ENCODE measurements around the gene AGRN. TPM values are rescaled to one million over a fixed set of nuclear protein-coding genes. Genes with fewer than 3 reads are reported as not detected.
"Not testable (repeated sequence)": the region's sequence is repeated elsewhere in the genome, so short reads cannot be mapped to it uniquely, and the experiment has no call there.

The AGRN gene
- polyA plus RNA-seq, 3 donors: 188 to 295 (median 282) TPM

DNA sequence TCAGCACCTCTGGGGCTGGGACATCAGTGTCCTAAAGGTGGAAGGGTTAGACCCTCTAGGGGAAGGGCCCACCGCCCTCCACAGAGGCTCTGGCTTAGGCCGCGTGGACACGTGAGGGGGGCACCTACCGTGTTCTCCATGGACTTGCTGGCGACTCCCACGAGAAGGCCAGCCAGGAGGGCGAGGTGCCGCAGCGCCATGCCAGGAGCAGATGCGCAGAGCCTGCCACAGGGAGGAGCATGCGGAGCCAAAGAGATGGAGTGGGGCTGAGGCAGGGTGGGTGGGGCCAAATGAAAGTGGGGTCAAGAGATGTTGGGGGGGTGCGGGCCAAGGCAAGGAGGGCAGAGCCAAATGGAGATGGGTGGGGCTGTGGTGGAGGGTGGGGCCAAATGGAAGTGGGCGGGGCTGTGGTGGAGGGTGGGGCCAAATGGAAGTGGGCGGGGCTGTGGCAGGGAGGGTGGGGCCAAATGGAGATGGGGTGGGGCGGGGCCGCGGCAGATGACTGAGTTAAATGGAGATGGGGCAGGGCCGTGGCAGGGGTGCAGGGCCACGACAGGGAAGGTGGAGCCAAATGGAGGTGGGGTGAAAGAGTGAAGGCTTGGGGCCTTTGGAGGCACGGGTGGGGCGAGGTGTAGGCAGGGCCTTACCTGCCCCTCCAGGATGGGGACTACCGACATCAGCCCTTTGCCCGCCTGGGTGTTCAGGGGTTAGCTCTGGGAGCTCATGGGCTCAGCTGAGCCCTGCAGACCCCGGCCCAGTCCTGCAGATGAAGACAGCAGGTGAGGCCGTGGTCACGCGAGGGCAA is 71.6 kb downstream of the AGRN start:
- no peak for DNase-seq (ENCODE audit: extremely low read depth in 1 of 11, low read depth in 9 of 11, low spot score in 4 of 11)

DNA sequence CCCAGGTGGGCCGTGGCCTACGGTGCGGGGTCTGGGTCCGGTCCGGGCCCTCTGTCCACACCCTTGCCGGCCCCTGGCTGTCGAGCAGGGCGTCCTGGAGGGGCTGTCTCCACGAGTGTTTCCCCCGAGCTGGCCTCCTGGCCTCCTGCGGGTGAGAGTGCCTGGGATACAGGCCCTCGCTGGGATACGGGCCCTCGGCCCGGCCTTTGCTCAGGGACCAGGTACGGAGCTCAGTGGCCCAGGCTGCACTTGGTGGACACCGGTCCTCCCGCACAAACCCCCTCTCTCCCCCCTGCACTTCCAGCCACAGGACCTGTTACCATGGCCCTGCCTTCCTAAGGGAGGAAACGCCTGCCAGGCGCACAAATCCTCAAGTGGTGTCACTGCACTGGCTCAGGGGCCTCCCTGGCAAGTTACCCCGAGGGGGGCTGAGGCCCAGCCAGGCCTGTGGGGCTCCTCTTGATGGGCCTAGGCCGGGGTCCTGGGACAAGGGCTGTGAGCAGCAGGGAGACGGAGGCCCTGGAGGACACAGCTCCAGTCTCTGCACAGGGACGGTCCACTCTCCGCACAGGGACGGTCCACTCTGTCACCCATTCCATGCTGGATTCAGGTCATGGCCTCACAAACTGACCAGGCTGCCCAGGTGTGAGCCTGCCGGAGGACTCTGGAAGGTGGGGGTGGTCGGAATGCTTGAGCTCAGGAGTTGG is 72.4 kb downstream of the AGRN start:
- DNase-seq (ENCODE audit: extremely low read depth in 1 of 11, low read depth in 9 of 11, low spot score in 4 of 11): no peak

DNA sequence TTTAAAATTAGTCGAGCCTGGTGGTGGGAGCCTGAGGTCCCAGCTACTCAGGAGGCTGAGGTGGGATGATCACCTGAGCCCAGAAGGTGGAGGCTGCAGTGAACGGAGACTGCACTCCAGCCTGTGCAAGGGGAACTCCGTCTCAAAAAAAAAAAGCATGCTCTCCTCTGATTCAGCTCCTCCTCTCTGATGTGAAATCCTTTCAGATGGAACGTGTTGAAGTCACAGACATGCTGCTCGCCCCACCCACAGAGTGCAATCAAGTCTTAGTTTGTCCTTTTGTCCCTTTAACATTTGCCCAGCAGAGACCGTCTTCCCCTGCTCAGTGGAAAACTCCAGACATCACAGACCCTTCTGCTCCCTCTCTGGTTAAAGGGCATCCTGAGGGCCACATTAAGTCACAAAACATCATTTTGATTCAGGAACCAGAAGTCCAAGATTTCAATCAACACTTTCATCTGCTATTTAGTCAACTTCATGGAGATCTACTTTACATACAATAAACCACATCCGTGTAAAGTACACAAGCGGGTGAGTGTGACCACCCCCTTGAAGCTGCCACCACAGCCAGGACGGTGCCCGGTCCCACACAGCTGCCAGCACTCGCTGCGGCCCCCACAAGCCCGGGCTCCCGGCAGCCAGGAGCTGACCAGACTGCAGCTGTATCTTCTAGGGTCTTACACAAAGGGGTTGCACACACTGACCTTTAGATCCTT is 73.1 kb downstream of the AGRN start:
- DNase-seq (ENCODE audit: extremely low read depth in 1 of 11, low read depth in 9 of 11, low spot score in 4 of 11): no peak

DNA sequence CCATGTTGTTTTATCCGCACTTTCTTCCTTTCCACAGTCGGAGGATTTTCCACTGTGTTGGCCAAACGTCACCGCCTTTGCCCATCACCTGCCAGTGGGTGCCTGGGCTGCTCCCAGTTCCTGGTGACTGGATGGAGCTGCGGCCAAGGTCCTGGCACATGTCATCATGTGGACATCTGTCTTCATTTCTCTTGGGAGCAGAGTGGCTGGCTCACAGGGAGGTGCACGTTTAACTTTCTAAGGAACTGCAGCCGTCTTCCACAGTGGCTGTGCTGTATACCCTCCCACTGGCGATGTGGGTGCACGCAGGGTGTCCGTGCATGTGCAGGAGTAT is 73.7 kb downstream of the AGRN start:
- no peak for DNase-seq (ENCODE audit: extremely low read depth in 1 of 11, low read depth in 9 of 11, low spot score in 4 of 11)

DNA sequence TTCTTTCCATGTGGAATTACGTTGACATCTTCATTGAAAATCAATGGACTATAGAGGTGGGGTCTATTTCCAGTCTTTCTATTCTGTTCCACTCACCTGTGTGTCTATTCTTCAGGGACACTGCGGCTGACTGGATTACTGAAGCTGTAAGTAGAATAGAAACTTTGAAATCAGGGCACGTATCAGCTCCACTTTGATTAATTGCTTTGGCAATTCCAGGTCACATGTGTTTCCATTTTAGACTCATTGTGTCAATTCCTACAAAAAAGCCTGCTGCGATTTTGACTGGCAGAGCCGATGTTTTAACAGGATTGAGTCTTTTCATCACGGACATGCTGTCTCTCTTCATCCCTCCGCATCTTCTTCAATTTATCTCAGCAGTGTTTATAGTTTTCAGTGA is 75.1 kb downstream of the AGRN start:
- no peak for DNase-seq (ENCODE audit: extremely low read depth in 1 of 11, low read depth in 9 of 11, low spot score in 4 of 11)

DNA sequence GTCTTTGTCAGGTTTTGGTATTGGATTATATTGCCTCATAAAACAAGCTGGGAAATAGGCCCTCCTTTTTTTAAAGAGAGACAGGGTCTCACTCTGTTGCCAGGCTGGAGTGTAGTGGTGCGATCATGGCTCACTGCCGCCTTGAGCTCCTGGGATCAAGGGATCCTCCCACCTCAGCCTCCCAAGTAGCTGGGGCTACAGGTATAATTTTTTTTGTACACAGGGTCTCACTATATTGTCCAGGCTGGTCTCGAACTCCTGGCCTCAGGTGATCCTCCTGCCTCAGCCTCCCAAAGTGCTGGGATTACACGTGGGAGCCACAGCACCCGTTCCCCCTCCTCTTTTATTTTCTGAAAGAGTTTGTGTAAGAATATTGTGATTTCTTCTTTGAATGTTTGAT is 76.2 kb downstream of the AGRN start:
- DNase-seq (ENCODE audit: extremely low read depth in 1 of 11, low read depth in 9 of 11, low spot score in 4 of 11): not testable (repeated sequence)

DNA sequence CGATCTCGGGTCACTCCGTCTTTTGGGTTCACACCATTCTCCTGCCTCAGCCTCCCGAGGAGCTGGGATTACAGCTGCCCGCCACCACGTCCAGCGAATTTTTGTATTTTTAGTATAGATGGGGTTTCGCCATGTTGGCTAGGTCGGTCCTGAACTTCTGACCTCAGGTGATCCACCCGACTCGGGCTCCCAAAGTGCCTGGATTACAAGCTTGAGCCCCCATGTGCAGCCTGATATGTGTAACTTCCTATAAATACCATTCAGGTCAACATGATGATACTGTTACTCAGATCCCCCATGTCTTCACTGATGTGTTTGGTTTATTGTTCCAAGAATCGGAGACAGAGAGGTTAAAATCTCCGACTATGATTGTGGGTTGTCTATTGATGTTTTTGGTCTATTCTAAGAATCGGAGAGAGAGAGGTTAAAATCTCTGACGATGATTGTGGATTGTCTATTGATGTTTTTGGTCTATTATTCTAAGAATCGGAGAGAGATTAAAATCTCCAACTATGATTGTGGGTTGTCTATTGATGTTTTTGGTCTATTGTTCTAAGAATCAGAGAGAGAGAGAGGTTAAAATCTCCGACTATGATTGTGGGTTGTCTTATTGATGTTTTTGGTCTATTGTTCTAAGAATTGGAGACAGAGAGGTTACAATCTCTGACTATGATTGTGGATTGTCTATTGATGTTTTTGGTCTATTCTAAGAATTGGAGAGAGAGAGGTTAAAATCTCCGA is 78.9 kb downstream of the AGRN start:
- DNase-seq (ENCODE audit: extremely low read depth in 1 of 11, low read depth in 9 of 11, low spot score in 4 of 11): no peak

DNA sequence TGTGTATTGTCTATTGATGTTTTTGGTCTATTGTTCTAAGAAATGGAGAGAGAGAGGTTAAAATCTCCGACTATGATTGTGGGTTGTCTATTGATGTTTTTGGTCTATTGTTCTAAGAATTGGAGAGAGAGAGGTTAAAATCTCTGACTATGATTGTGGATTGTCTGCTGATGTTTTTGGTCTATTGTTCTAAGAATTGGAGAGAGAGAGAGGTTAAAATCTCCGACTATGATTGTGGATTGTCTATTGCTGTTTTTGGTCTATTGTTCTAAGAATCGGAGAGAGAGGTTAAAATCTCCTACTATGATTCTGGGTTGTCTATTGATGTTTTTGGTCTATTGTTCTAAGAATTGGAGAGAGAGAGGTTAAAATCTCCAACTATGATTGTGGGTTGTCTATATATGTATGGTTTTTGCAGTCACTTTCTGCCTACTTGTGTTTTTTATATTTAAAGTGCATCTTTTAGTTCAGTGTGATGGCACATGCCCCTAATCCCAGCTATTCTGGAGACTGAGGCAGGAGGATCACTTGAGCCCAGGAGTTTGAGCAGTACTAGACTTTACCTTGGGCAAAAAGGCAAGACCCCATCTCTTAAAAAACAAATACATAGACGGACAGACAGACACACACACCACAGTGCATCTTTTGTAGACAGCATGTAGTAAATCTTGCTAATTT is 79.7 kb downstream of the AGRN start:
- DNase-seq (ENCODE audit: extremely low read depth in 1 of 11, low read depth in 9 of 11, low spot score in 4 of 11): no peak

DNA sequence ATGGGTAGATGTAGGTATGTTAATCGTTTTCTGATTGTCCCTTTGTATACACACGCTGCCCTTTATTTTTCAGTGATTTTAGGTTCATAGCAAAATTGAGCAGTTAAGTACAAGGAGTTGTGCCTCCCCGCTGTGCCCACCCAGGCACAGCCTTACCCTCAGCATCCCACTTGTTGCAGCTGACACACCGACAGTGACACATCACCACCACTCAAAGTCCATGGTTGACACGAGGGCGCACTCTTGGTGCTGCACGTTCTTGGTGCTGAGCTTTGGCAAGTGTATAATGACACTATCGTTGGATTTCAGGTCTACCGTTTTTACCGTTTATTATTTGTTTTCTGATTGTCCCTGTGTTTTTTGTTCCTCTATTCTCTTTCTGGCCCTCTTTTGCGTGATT is 80.4 kb downstream of the AGRN start:
- no peak for DNase-seq (ENCODE audit: extremely low read depth in 1 of 11, low read depth in 9 of 11, low spot score in 4 of 11)

DNA sequence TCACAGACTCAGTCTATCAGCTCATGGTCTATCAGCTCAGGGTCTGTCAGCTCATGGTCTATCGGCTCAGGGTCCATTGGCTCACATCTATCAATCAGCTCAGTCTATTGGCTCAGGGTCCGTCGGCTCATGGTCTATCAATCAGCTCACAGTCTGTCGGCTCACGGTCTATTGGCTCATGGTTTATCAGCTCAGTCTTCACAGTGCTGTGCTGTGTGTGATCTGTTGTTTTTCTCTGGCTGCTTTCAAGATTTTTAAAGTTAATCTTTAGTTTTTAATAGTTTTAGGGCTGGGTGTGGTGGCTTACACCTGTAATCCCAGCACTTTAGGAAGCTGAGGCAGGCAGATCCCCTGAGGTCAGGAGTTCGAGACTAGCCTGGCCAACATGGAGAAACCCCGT is 81.6 kb downstream of the AGRN start:
- DNase-seq (ENCODE audit: extremely low read depth in 1 of 11, low read depth in 9 of 11, low spot score in 4 of 11): no peak

DNA sequence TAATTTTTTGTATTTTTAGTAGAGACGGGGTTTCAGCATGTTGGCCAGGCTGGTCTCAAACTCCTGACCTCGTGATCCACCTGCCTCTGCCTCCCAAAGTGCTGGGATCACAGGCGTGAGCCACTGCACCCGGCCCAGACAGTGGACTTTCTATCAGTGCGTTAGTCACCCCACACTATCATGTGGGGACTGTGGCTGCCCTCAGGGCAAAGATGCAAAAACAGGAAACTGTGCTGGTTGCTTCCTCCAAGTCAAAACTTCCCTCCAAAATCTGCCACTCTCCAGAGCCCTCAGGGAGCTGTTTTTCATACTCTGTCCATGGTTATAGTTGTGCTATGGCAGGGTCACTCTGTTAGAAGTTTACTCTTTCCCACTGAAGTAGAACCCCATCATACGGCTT is 84.2 kb downstream of the AGRN start:
- DNase-seq (ENCODE audit: extremely low read depth in 1 of 11, low read depth in 9 of 11, low spot score in 4 of 11): not testable (repeated sequence)

Other genes with a start within 250 kb of the AGRN start
- gene SAMD11, start 96.2 kb upstream of the AGRN start, polyA plus RNA-seq (ENCODE audit: insufficient read length in 3 of 3): 10 to 100 TPM; 38.2 to 87.0 (median 80.7) TPM
- gene NOC2L, start 60.9 kb upstream of the AGRN start, polyA plus RNA-seq (ENCODE audit: insufficient read length in 3 of 3): 10 to 100 TPM; 52.0 to 64.3 (median 64.2) TPM
- 10 to 100 TPM in 2 of 3 donors, 1 to 10 TPM in 1; 7.7 to 14.0 (median 13.6) TPM for gene KLHL17, start 59.5 kb upstream of the AGRN start, polyA plus RNA-seq (ENCODE audit: insufficient read length in 3 of 3)
- gene PLEKHN1, start 53.6 kb upstream of the AGRN start, polyA plus RNA-seq (ENCODE audit: insufficient read length in 3 of 3): under 1 TPM; 0.20 to 0.47 (median 0.40) TPM
- gene PERM1, start 38.0 kb upstream of the AGRN start, polyA plus RNA-seq (ENCODE audit: insufficient read length in 3 of 3): under 1 TPM in 2 of 3 donors, not detected in 1; 0.13 to 0.14 TPM
- 10 to 100 TPM; 17.3 to 50.1 (median 39.7) TPM for gene HES4, start 20.0 kb upstream of the AGRN start, polyA plus RNA-seq (ENCODE audit: insufficient read length in 3 of 3)
- gene ISG15, start 6.6 kb upstream of the AGRN start, polyA plus RNA-seq (ENCODE audit: insufficient read length in 3 of 3): 10 to 100 TPM in 2 of 3 donors, 1 to 10 TPM in 1; 9.0 to 21.7 (median 15.5) TPM
- gene RNF223, start 54.2 kb downstream of the AGRN start, polyA plus RNA-seq (ENCODE audit: insufficient read length in 3 of 3): under 1 TPM; 0.30 to 0.82 (median 0.39) TPM
- gene C1orf159, start 96.0 kb downstream of the AGRN start, polyA plus RNA-seq (ENCODE audit: insufficient read length in 3 of 3): 10 to 100 TPM in 2 of 3 donors, 1 to 10 TPM in 1; 6.4 to 20.1 (median 14.1) TPM
- gene TTLL10, start 153.8 kb downstream of the AGRN start, polyA plus RNA-seq (ENCODE audit: insufficient read length in 3 of 3): under 1 TPM; 0.30 to 0.88 (median 0.50) TPM
- gene TNFRSF18, start 186.5 kb downstream of the AGRN start, polyA plus RNA-seq (ENCODE audit: insufficient read length in 3 of 3): under 1 TPM; 0.20 to 0.80 (median 0.43) TPM
- 1 to 10 TPM; 1.1 to 3.0 (median 2.4) TPM for gene TNFRSF4, start 194.0 kb downstream of the AGRN start, polyA plus RNA-seq (ENCODE audit: insufficient read length in 3 of 3)
- gene SDF4, start 211.9 kb downstream of the AGRN start, polyA plus RNA-seq (ENCODE audit: insufficient read length in 3 of 3): 100 to 1,000 TPM; 106 to 141 (median 132) TPM
- 10 to 100 TPM; 20.9 to 22.5 (median 21.3) TPM for gene B3GALT6, start 212.1 kb downstream of the AGRN start, polyA plus RNA-seq (ENCODE audit: insufficient read length in 3 of 3)
- gene C1QTNF12, start 226.6 kb downstream of the AGRN start, polyA plus RNA-seq (ENCODE audit: insufficient read length in 3 of 3): 10 to 100 TPM in 2 of 3 donors, 1 to 10 TPM in 1; 7.5 to 17.4 (median 12.2) TPM